NCI-H2107 treated with DMSO at 0.1 percent for 48 hours (cell line): Measurements from ENCODE around the gene PPIP5K2.
"Not testable (repeated sequence)": the region's sequence is repeated elsewhere in the genome, so short reads cannot be mapped to it uniquely, and the experiment has no call there.

Experiments used
- DNase-seq: peaks from one replicate; lab custom pipeline; 2025; ENCODE audit not compliant: unreplicated experiment; lab: John Stamatoyannopoulos, UW

The PPIP5K2 gene

GRCh38 chr5:103119765-103120606 is at the start of gene PPIP5K2, which contains the start of gene GIN1:
PPIP5K2 (plus strand) TSS chr5:103120301; CDS start chr5:103129590, 9,289 bp downstream.
GIN1 (minus strand) TSS chr5:103120138; CDS start chr5:103108707, 11,431 bp downstream.
- peak; percentile 84 for DNase-seq

DNA sequence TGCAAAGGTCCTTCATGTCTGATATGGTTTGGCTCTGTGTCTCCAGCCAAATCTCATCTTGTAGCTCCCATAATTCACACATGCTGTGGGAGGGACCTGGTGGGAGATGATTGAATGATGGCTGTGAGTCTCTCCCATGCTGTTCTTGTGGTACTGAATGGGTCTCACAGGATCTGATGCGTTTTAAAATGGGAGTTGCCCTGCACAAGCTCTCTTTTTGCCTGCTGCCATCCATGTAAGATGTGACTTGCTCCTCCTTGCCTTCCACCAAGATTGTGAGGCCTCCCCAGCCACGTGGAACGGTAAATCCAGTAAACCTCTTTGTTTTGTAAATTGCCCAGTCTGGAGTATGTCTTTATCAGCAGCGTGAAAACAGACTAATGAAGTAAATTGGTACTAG is 46.6 kb upstream of the PPIP5K2 start:
- DNase-seq = not testable (repeated sequence)

DNA sequence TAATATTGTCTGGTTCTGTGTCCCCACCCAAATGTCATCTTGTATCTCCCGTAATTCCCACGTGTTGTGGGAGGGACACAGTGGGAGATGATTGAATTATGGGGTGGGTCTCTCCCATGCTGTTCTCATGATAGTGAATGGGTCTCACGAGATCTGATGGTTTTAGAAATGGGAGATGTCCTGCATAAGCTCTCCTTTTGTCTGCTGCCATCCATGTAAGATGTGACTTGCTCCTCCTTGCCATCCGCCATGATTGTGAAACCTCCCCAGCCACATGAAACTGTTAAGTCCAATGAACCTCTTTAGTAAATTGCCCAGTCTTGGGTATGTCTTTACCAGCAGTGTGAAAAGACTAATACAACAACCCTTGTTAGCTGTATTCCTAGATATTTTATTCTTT is 44.7 kb upstream of the PPIP5K2 start:
- no peak for DNase-seq

- no peak for DNase-seq
Observed at GRCh38 chr5:103079796-103080195, 40.3 kb upstream of the PPIP5K2 start.

GRCh38 chr5:103086547-103086946 is 33.6 kb upstream of the PPIP5K2 start:
- no peak for DNase-seq

- no peak for DNase-seq
Observed at GRCh38 chr5:103089272-103089671, 30.8 kb upstream of the PPIP5K2 start.

DNA sequence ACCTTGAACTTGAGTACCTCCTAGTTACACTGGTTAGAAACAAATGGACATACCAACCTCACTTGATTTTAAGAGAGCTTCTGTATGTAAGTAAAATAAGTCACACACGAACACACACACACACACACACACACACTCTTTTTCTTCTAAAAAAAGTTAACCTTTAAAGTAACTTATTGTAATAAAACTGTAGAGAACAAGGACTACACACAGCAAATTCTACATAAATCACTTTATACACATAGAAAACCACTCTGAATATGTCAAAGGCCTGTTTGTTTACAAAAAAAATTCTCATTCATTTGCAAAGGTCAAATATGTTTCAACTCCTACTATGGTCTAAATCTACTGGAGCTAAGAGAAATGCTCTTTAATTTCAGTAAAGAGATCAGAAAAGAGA is 29.3 kb upstream of the PPIP5K2 start:
- no peak for DNase-seq

- no peak for DNase-seq
Observed at GRCh38 chr5:103092676-103093075, 27.4 kb upstream of the PPIP5K2 start.

GRCh38 chr5:103093727-103094126 is 26.4 kb upstream of the PPIP5K2 start:
- DNase-seq = no peak

DNA sequence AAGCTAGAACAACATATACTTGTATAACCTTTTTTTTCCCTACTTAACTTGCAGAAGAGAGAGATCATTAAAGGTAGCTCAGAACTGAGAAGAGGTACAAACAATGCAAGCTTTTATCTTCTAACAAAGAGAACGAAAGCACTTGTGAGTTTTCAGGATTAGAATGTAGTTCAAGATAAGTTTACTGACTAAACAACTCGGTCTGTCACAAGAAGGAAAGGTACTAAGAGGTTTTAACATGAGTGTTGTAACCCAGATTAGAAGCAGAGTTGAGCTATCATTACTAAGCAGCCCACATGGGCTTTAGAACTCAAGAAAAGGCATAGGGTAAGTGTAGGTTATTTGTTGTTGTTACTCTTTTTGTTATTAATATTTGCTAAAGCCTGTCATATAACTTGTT is 25.4 kb upstream of the PPIP5K2 start:
- DNase-seq = no peak

- DNase-seq = no peak
Observed at GRCh38 chr5:103098993-103099392, 21.1 kb upstream of the PPIP5K2 start.

GRCh38 chr5:103101079-103101750 is 18.9 kb upstream of the PPIP5K2 start:
- DNase-seq = no peak

- DNase-seq = no peak
Observed at GRCh38 chr5:103102234-103102633, 17.9 kb upstream of the PPIP5K2 start.

DNA sequence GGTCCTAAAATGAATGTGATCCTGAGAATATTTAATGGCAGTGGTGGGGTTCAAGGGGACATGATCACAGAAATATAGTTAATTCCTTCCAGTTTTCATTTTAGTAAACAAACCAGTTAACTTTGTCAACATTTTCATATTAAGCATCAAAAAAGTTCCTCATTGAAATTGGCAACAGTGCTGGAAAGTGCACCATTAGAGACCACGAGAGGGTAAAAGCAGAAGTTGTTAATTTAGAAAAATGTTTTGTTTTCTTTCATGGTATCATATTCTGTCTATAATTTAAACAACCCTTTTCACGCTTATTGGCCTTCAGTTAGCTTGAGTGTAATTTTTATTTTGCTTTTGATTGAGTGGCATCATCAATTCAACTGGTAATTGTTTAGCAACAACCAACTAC is 12.0 kb upstream of the PPIP5K2 start:
- DNase-seq = no peak

GRCh38 chr5:103109277-103109676 is 10.8 kb upstream of the PPIP5K2 start:
- no peak for DNase-seq

- DNase-seq = no peak
Observed at GRCh38 chr5:103110403-103110802, 9.7 kb upstream of the PPIP5K2 start.

DNA sequence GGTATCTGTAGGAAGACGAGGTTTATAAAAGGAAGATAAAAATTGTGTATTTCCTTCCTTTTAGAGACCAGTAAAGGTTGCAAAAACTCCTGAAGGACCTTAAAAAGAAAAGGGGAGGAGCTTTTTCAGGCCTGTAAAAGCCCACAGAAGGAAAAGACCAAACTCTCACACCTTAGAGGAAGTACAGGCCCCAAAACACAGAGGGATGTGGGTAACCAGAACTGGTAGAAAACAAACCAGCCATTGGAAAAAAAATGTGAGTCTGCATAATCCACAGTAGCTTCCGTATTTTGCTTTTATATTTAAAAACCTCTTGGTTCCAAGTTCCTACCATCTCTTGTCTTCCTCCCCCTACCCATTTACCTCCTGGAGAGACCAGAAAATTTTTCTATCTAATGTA is 8.6 kb upstream of the PPIP5K2 start:
- no peak for DNase-seq

- DNase-seq = no peak
Observed at GRCh38 chr5:103112910-103113309, 7.2 kb upstream of the PPIP5K2 start.

DNA sequence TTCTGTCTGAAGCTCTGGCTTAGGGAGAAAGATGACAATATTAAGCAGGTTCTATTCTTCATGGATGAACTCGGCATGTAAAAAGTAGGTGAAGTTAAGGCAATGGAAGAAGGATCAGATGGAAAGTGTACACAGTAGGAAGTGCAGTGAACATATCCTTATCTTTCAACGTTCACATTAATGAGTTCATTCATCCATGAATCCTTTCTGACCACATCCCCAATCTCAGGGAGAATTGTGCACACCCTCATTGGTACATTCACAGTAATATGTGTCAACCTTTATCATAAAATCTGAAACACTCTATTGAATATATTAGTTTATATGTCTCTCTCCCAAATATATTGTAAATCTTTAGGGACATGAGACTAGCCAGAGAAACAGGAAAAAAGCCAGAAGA is 5.7 kb upstream of the PPIP5K2 start:
- DNase-seq = no peak

GRCh38 chr5:103117471-103117991 is 2.6 kb upstream of the PPIP5K2 start:
- DNase-seq = no peak

DNA sequence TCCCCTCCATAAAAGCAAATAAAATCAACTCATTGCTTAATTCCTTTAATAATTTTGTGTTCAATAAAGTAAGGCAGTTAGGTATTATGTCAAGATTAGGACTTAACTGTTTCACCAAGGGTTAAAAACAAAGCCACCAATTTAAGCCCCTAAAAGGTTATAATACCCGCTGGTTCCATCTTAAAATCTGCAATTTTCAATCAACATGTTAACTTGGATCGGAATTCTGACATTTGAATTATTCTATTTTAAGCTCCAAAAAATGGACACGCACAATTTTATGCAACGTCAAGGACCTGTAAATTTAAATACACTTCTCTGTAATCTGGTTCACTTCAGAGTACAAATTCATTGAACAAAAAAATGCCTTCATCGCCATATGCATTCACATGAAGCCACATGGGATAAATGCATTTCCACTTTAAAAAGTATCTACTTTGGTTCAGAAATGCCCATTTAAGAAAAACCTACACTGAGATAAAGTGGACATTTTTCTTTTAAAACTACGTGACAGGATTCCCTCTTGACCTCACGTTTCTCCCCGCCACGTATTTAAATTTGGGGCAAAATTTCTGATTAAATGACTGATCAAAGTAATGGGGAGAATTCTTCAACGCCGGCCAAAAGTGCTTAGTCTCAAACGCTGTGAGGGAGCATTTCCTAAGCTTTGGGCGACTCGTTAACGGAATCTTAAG is 884 bp upstream of the PPIP5K2 start:
- DNase-seq = no peak
